ENCODE results near the gene CC2D2A.

The CC2D2A gene

DNA sequence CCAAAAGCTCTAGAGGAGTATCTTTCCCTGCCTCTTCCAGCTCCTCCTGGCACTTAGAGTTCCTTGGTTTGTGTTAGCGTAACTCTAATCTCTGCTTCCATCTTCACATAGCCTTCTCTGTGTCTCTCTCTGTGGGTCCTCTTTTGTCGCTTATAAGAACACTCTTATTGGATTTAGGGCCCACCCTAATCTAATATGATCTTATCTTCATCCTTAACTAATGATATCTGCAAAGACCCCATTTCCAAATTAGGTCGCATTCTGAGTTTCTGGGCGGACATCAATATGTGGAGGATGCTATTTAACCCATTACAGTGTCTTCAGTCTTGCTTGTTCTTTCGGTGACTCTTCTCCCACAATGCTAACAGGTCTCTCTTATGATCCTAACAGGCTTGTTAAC lies 72.3 kb downstream of the CC2D2A start:
- H3K4me3 ChIP-seq (ENCODE audit: low read depth, low read length) = no peak overlapping the region
- no peak for DNase-seq (ENCODE audit: low read depth)
- TF ChIP-seq, protein P1, sequence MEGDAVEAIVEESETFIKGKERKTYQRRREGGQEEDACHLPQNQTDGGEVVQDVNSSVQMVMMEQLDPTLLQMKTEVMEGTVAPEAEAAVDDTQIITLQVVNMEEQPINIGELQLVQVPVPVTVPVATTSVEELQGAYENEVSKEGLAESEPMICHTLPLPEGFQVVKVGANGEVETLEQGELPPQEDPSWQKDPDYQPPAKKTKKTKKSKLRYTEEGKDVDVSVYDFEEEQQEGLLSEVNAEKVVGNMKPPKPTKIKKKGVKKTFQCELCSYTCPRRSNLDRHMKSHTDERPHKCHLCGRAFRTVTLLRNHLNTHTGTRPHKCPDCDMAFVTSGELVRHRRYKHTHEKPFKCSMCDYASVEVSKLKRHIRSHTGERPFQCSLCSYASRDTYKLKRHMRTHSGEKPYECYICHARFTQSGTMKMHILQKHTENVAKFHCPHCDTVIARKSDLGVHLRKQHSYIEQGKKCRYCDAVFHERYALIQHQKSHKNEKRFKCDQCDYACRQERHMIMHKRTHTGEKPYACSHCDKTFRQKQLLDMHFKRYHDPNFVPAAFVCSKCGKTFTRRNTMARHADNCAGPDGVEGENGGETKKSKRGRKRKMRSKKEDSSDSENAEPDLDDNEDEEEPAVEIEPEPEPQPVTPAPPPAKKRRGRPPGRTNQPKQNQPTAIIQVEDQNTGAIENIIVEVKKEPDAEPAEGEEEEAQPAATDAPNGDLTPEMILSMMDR (IDR thresholded peaks at IDR 0.05; ENCODE audit: low read depth, low read length, missing control alignments) = no peak

DNA sequence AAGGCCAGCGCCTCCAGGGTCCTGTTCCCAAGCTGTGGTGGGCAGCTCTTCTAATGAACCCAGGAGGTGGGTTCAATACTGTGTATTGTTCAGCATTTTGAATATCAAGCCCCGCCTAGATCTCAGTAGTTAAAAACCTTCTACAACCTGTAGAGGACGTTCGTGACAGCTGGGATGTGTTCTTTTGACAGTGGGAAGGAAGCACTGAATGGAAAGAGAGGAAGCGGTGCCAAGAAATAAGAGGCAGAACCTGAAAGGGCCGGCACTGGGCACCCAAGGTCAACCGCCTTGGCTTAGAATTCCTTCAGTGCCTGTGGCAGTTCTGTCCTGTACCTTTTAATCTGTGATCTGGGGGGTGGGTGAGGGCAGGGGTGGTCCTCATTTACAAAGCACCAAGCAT lies 73.1 kb downstream of the CC2D2A start:
- no peak for DNase-seq (ENCODE audit: low read depth)
- TF ChIP-seq, protein P1 (IDR thresholded peaks at IDR 0.05; ENCODE audit: low read depth, low read length, missing control alignments) = no peak
- no peak overlapping the region for H3K4me3 ChIP-seq (ENCODE audit: low read depth, low read length)

DNA sequence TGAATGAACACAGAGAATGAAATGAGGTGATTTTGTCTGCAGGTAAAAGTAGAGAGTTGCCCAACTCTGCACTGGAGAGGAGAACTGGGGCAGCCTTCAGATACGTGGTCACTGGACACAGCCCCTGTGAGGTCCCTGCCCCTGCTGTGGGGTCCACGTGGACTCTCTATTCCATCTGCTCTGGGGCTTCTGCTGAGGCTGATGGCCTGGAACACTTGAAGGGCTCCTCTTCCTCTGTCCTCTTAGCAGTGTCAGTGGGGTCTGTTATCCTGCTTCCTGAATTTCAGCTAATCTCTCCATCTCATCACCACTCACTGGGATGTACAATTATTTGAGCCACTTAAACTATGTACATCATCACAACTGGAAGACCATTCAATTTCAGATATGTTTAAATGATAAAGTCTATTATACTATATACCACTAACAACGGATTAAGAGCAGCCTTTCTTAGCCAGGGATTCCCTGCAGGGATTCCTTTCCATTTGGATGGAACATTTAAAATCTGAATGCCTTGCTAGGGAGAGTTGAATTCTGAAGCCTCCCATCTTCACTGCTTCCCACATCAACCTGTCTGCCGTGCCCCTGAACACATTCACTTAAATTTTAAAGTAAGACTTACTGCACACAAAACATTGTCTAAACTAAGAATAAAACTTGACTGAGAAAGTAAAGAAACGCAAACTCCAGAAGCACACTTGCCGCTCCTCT lies 74.0 kb downstream of the CC2D2A start:
- DNase-seq (ENCODE audit: low read depth) = no peak
- H3K4me3 ChIP-seq (ENCODE audit: low read depth, low read length) = no peak overlapping the region
- TF ChIP-seq, protein P1 (IDR thresholded peaks at IDR 0.05; ENCODE audit: low read depth, low read length, missing control alignments) = no peak

DNA sequence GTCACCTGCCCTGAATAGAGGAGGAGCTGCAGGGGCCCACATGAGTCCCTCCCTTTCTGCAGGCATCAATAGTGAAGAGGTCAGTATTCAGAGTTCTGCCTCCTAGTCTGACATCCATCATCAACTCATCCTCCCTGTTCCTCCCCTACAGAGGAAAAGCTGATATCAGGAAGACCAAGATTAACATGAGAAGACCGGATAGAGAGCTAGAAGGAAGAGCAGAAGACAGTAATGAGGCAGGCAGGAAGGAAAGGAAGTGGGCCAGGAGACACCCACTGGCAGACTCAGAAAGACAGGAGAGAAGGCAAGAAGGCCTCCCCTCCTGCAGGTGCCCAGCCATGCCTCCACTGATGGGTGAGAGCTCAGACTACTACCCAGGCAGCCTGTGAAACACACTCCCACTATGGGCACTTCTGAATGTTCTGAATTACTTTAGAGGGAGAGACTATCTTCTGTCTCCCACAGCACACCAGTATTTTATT lies 74.6 kb downstream of the CC2D2A start:
- no peak for DNase-seq (ENCODE audit: low read depth)
- TF ChIP-seq, protein P1 (IDR thresholded peaks at IDR 0.05; ENCODE audit: low read depth, low read length, missing control alignments) = no peak
- no peak overlapping the region for H3K4me3 ChIP-seq (ENCODE audit: low read depth, low read length)

DNA sequence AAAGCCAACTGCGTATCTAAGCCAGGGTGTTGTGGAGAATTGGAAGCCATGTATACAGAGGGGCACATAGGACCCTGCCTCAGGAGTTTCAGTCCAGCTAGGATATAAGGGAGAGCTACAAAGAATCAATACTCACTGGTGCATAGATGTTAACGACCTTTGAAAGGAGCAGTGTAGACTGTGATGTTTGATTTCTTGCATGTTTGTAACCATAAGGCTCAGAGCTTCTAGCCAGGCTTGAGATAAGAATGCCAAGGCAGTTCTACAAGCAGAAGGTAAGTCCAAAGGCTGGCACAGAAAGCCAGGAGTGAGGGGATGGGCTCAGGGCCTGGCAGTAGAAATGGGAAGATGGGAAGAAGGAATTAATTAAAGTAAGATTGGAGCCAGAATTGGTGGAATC lies 75.7 kb downstream of the CC2D2A start:
- TF ChIP-seq, protein P1 (IDR thresholded peaks at IDR 0.05; ENCODE audit: low read depth, low read length, missing control alignments) = no peak
- H3K4me3 ChIP-seq (ENCODE audit: low read depth, low read length) = no peak overlapping the region
- DNase-seq (ENCODE audit: low read depth) = no peak

DNA sequence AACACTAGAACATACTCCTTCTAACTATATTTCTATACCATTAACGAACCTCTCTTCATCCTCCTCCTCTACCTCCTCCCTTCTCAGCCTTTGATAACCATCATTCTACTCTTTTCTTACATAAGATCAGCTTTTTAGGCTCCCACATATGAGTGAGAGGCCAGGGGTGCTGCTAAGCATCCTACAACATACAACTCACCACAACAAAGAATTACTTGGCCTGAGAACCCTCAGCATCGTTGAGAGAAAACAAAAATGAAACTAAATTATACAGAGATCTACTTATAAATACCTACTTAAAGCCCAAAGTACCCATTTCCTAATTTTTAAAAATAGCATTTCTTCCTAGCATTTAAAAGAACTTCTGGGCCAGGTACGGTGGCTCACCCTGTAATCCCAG lies 77.7 kb downstream of the CC2D2A start:
- DNase-seq (ENCODE audit: low read depth) = no peak
- TF ChIP-seq, protein P1 (IDR thresholded peaks at IDR 0.05; ENCODE audit: low read depth, low read length, missing control alignments) = no peak
- no peak overlapping the region for H3K4me3 ChIP-seq (ENCODE audit: low read depth, low read length)

DNA sequence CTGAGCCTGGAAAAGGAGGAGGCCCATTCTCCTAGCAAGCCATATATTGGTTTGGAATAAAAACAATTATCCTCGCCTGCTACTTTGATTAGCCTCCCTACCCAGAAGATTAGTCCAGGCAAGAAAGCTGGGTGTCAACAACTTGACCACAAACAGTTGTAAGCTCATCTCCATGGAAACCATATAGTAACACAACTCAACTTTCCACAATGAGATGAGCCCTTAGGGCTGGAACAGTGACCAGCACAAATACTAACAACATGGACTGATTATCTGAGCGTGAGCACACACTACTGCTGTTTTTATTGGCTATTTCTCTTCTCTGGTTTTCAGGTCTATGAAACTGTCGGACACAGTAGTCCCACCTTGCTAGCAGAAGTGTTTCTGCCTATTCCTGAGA lies 80.8 kb downstream of the CC2D2A start:
- TF ChIP-seq, protein P1 (IDR thresholded peaks at IDR 0.05; ENCODE audit: low read depth, low read length, missing control alignments) = no peak
- no peak overlapping the region for H3K4me3 ChIP-seq (ENCODE audit: low read depth, low read length)
- DNase-seq (ENCODE audit: low read depth) = no peak

Measured in GM12864 (cell line).